Activated CD8-positive, alpha-beta T cell treated with anti-CD3 and anti-CD28 coated beads, Interleukin-2, amount 10 ng/mL, durations not matched to agents 7 days and 5 days (primary cell): ENCODE measurements around the gene LRRC1. TPM values are rescaled to one million over a fixed set of nuclear protein-coding genes. Genes with fewer than 3 reads are reported as not detected.

Experiments
- ATAC-seq: fragments of 150-1000 bp; cut with Tn5 transposase; one replicate; pipeline ENCODE4 v1.10.0; 2021; ENCODE audit warnings: moderate library complexity
- CTCF ChIA-PET: fragments of 350-600 bp; sonication (Branson Sonifier 250); formaldehyde crosslinking; loops from one replicate; lab custom pipeline; 2021; ENCODE audit warnings: antibody characterized with exemption; lab: Charles Lee
- POLR2A ChIA-PET: fragments of 350-600 bp; sonication (Branson Sonifier 250); formaldehyde crosslinking; loops from one replicate; lab custom pipeline; 2021; ENCODE audit warnings: antibody characterized with exemption; lab: Charles Lee
- DNase-seq: peaks from one replicate; pipeline ENCODE4 v3.0.0-alpha.2; 2020
- H3K27ac Mint-ChIP-seq: one replicate; pipeline ENCODE4 v1.8.0; 2021; ENCODE audit warnings: mild to moderate bottlenecking, mixed read lengths
- H3K27me3 Mint-ChIP-seq: one replicate; pipeline ENCODE4 v1.8.0; 2021; ENCODE audit warnings: low read depth, mixed read lengths
- H3K36me3 Mint-ChIP-seq: one replicate; pipeline ENCODE4 v1.8.0; 2021; ENCODE audit warnings: low read depth, mixed read lengths
- H3K4me1 Mint-ChIP-seq: one replicate; pipeline ENCODE4 v1.8.0; 2021; ENCODE audit warnings: low read depth, mixed read lengths
- H3K4me3 Mint-ChIP-seq: one replicate; pipeline ENCODE4 v1.8.0; 2021; ENCODE audit warnings: mild to moderate bottlenecking, mixed read lengths
- H3K9me3 Mint-ChIP-seq: one replicate; pipeline ENCODE4 v1.8.0; 2022; ENCODE audit warnings: mixed read lengths; ENCODE audit not compliant: insufficient read depth
- total RNA-seq, 2 experiments: library from RNA; stranded (reverse); gene quantifications; one replicate each; pipeline ENCODE4 v1.2.3, GENCODE V29; 2021

LRRC1 gene
- total RNA-seq, 2 experiments from 2014 or later: 3.6 to 4.2 TPM

GRCh38 chr6:53822401-53823125, 27.8 kb downstream of the LRRC1 start:
- POLR2A ChIA-PET: no interaction called here
- Mint-ChIP-seq H3K4me1 (peaks cover 2% of the 10 kb centered on the region), H3K27ac (no peak overlapping the region), H3K36me3 (no peaks in the 10 kb centered on the region), H3K4me3 (no peak overlapping the region), H3K9me3 (no peaks in the 10 kb centered on the region), H3K27me3 (no peaks in the 10 kb centered on the region)
- ATAC-seq (no peak), DNase-seq (no peak)
- CTCF ChIA-PET: no interaction called here

DNA sequence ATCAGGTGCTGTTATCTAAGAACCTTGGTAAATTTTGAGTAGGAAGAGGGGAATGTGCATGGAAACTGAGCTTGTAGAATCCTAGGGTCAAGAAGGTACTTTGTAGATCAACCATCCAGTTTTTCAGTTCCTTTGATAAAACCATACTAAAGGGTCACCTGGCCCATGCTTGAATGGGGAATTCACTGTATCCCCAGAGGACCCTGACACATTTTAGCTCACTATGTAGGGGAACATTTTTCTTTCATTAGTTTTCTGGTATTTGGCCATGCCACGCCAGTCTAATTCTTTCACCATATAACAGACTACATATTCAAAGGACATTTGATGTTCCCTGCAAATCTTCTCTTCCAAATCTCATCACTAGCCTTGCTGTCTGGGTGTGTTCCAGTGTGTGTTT, 29.9 kb downstream of the LRRC1 start:
- ATAC-seq (no peak), DNase-seq (no peak)
- Mint-ChIP-seq H3K27ac (no peak overlapping the region), H3K36me3 (no peaks in the 10 kb centered on the region), H3K27me3 (no peaks in the 10 kb centered on the region), H3K9me3 (no peaks in the 10 kb centered on the region), H3K4me1 (peaks cover 2% of the 10 kb centered on the region), H3K4me3 (no peak overlapping the region)
- POLR2A ChIA-PET: interaction anchor here (0.6 kb wide), 1 partner anchor 85 kb away, joined by 3 read pairs; no protein-coding TSS in a partner anchor
- CTCF ChIA-PET: no interaction called here

DNA sequence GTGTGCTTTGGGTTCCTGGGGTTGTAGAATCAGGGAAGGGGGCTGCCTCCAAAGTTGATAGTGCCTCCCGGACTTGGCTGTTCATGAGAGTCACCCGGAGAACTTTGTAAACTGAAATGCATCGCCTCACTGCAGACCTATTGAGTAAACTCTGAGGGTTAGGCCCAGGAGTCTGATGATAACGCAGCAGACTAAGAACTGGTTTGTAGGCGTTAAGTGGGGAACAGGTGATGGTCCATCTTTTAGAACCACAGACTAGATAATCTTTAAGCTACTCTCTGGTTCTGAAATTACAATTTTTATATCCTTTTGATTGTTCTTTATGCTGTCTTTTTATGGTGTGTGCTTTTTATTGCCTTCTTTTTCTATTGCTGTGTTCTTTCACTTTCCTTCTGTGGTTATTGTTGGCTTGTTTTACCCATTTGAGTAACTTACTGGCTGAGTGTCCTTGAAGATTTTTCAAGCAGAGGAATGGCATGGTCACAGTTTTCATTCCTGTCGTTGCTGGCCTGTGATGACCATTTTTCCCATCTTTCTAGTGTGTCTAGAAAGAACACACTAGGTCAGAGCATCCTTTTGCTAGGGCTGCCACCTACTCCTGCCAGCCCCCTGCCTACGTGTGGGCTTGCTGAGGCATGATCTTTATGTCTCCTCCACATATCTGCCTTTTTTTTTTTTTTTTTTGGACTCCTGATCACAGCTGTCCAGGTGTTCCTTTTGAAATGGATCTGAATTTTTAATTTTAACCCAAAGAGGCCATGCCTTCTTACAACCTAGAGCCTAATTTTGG, 30.9 kb downstream of the LRRC1 start:
- H3K9me3 Mint-ChIP-seq: no peaks in the 10 kb centered on the region
- no peak overlapping the region for H3K27ac Mint-ChIP-seq
- CTCF ChIA-PET: no interaction called here
- no peaks in the 10 kb centered on the region for H3K27me3 Mint-ChIP-seq
- no peaks in the 10 kb centered on the region for H3K36me3 Mint-ChIP-seq
- DNase-seq: no peak
- H3K4me1 Mint-ChIP-seq: peaks cover 2% of the 10 kb centered on the region
- no peak for ATAC-seq
- POLR2A ChIA-PET: no interaction called here
- no peak overlapping the region for H3K4me3 Mint-ChIP-seq

DNA sequence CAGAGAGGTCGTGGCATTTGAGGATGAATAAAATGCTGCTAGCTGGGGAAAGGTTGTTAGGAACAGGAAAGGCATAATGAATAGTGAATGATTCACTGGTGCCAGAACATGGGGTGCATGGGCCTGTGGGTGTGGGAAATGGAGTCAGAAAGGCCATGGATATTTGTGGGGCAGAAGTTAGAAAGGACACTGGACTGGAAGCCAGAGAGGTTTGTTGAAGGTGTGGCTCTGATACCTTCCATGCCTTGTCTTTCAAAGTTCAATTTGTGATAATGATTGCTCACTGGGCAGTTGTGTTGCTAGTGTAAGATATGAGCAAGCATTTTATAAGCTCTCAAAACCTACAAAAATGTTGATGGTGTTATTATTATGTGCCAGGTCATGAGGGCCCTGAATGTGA, 32.7 kb downstream of the LRRC1 start:
- no peaks in the 10 kb centered on the region for H3K36me3 Mint-ChIP-seq
- peaks cover 2% of the 10 kb centered on the region for H3K4me1 Mint-ChIP-seq
- no peak overlapping the region for H3K27ac Mint-ChIP-seq
- no peak overlapping the region for H3K4me3 Mint-ChIP-seq
- ATAC-seq: no peak
- ChIA-PET CTCF (no interaction called here), POLR2A (no interaction called here)
- no peak for DNase-seq
- H3K27me3 Mint-ChIP-seq: no peaks in the 10 kb centered on the region
- H3K9me3 Mint-ChIP-seq: no peaks in the 10 kb centered on the region

DNA sequence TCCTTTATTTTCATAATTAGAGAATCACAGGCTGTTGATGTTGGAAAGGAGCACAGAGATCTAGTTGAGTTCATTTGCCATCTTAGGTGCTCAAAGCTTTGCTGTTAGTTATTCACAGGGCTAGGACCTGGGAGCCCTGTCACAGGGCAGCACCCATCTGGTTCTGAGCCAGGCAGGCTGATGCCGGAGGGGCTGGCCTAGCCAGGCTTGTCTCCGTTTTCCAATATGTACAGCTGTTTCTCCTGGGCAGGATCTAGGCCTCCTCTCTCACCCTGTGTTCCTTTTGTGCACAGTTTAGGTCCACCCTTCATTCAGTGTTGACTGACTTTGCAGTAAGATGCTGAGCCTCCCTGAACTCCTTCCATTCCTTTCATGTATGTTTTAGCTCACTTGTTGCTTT, 33.4 kb downstream of the LRRC1 start:
- no peaks in the 10 kb centered on the region for H3K27me3 Mint-ChIP-seq
- peaks cover 2% of the 10 kb centered on the region for H3K4me1 Mint-ChIP-seq
- no peak overlapping the region for H3K27ac Mint-ChIP-seq
- H3K4me3 Mint-ChIP-seq: no peak overlapping the region
- ATAC-seq (no peak), DNase-seq (no peak)
- no peaks in the 10 kb centered on the region for H3K9me3 Mint-ChIP-seq
- CTCF ChIA-PET: interaction anchor here (1.5 kb wide), 1 partner anchor 109 kb away, joined by 3 read pairs; no protein-coding TSS in a partner anchor
- POLR2A ChIA-PET: interaction anchor here (0.6 kb wide), 1 partner anchor 94 kb away, joined by 3 read pairs; no protein-coding TSS in a partner anchor
- H3K36me3 Mint-ChIP-seq: no peaks in the 10 kb centered on the region

DNA sequence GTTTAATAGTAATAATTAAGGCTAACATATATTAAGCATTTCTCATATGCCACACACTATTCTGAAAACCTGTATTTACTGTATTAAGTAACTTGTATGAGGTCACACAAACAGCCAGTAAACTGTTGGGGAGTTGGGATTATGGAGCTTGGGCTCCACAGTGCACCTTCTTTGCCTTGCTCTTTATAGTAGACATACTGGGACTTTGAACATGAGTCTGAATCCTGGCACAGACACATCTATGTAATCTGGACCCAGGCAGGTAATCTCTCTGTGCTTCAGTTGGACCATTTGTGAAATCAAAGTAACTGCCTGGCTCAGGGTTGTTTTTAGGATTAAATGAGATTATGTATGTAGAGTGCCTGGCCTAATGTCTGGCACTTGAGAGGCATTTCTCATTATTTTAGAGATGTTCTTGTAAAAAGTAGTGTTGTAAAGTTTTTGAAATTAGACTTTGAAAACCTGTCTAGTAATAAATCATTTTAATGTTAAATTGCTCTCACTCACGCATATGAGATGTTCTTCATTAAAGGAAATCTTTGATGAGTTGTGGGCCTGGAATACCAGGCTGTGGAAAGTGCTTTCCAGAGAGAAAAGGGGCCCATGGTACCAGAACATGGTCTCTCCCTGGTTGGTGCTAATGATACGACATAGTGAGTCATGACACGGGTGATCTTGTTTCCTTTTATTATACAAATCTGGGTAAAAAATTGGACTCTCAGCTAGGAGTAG, 34.3 kb downstream of the LRRC1 start:
- ATAC-seq: no peak
- DNase-seq: no peak
- Mint-ChIP-seq H3K27me3 (peaks cover 3% of the 10 kb centered on the region), H3K4me1 (peaks cover 2% of the 10 kb centered on the region), H3K9me3 (no peaks in the 10 kb centered on the region), H3K4me3 (no peak overlapping the region), H3K27ac (no peak overlapping the region), H3K36me3 (no peaks in the 10 kb centered on the region)
- POLR2A ChIA-PET: no interaction called here
- CTCF ChIA-PET: interaction anchor here (1.5 kb wide), 1 partner anchor 110 kb away, joined by 3 read pairs; no protein-coding TSS in a partner anchor

DNA sequence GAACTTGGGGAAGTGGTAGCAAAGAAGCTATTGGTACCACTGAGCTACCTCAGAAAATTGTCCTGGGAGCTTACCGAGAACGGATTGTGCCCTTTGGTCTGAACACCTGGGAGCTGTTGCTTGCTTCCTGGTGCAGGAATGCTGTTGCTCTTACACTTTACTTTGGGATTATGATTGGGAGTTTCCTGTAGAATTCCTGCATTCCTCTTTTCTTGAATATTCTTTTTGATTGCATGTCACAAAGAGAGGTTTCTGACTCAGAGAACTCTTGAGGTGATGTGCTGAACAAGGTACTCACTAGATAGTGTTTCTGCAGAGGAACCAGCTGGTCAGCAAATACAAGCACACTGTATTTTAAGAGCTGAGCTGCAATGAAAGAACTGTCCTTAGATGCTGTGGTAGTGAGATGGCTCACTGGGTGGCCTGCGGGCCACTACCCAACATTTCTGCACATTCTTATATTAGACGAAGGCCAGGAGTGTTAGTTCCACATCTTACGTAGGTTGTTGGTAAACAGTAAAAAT, 35.0 kb downstream of the LRRC1 start:
- Mint-ChIP-seq H3K4me1 (peaks cover 2% of the 10 kb centered on the region), H3K27me3 (peaks cover 3% of the 10 kb centered on the region), H3K9me3 (no peaks in the 10 kb centered on the region), H3K4me3 (no peak overlapping the region), H3K36me3 (no peaks in the 10 kb centered on the region), H3K27ac (no peak overlapping the region)
- DNase-seq (no peak), ATAC-seq (no peak)
- CTCF ChIA-PET: no interaction called here
- POLR2A ChIA-PET: no interaction called here

DNA sequence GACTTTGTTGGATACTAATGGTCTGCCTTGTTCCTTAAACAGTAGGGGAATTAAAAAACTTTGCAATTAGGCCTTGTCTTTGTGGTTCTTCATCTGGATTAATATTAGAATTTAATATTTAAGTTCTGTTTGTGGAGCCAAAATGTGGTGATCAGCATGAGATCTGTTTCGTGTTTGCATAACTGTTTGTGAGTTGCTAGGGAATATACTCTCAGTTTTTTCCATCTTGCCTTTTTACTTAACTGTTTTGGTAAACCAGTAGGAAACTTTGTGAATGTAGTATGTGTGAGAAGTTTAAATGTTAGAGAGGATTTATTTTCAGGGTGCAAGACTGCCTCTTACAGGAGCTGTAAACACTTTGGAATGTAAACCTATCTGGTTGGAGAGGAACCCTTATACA, 35.6 kb downstream of the LRRC1 start:
- peaks cover 2% of the 10 kb centered on the region for H3K4me1 Mint-ChIP-seq
- no peaks in the 10 kb centered on the region for H3K36me3 Mint-ChIP-seq
- H3K4me3 Mint-ChIP-seq: no peak overlapping the region
- H3K27ac Mint-ChIP-seq: no peak overlapping the region
- ATAC-seq: no peak
- ChIA-PET CTCF (no interaction called here), POLR2A (no interaction called here)
- H3K9me3 Mint-ChIP-seq: no peaks in the 10 kb centered on the region
- peaks cover 3% of the 10 kb centered on the region for H3K27me3 Mint-ChIP-seq
- DNase-seq: no peak

DNA sequence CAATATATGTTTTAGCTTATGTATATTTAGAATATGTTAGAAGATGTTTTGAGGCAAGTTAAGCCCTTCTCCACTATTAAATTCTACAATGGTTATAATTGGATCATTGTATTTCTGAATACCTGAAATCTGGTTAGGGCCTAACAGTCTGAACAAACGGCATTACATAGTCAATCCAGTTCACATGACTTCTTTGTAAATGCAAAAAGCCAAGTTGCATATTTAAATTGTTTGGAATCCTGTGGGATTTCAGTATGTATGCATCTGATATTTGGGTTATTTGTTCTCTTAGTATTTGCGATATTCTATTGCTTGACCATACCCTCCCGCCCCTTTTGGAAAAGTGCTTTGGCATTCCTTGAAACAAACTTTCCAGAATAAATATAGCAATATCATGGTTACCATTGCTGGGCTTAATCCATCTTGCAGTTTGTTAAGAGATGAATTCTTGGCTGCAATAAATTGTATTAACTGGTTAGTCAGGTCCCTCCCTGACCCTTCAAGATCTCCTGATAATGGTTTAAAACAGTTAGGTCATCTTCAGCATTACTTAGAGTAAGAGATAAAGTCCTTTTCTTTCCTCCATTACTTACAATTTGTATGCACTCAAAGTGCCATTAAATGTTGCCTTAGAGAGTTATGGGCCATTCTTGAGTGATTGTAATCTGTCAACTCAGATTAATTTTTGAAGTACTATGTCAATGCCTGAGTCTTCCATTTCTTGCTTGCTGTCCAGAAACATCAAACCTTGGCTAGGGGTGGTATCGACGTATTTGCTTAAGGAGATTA, 36.5 kb downstream of the LRRC1 start:
- POLR2A ChIA-PET: no interaction called here
- Mint-ChIP-seq H3K27ac (no peak overlapping the region), H3K4me1 (no peaks in the 10 kb centered on the region), H3K36me3 (no peaks in the 10 kb centered on the region), H3K4me3 (no peak overlapping the region), H3K9me3 (no peaks in the 10 kb centered on the region), H3K27me3 (peaks cover 3% of the 10 kb centered on the region)
- CTCF ChIA-PET: no interaction called here
- DNase-seq (no peak), ATAC-seq (no peak)

DNA sequence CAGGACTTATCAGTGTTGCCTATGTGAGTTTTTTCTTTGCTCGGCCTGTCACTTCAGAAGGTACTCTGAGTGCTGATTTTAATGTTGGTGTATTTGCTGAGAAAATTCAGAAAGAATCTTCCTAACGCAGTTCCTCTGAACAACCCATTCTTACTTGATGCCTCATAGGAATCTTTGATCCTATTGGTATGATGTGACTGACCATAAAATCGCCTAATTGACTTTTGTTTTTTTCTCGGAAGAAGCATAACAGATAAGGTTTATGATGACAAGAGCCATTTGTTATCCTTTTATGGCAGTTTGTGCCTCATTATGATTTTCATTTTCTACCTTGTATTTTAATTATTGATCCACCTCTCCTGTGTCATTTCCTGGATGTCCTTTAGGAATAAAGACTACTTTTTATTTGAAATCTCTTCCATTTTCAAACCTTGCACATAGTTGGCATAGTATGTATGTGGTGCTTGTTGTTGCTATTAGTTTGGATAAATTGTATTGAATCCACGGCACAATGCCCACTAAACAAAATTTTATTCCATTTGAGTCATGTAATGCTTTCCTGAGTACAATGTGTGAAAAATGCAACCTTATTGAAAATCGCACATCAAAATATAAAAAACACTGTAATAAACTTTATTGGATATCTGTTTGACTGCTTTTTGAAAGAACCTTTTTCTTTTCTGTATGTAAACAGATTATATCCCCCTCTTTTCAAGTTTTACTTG, 37.3 kb downstream of the LRRC1 start:
- no peak overlapping the region for H3K4me3 Mint-ChIP-seq
- POLR2A ChIA-PET: no interaction called here
- no peaks in the 10 kb centered on the region for H3K9me3 Mint-ChIP-seq
- DNase-seq: no peak
- H3K27ac Mint-ChIP-seq: no peak overlapping the region
- H3K36me3 Mint-ChIP-seq: no peaks in the 10 kb centered on the region
- CTCF ChIA-PET: no interaction called here
- no peak for ATAC-seq
- peaks cover 3% of the 10 kb centered on the region for H3K27me3 Mint-ChIP-seq
- H3K4me1 Mint-ChIP-seq: no peaks in the 10 kb centered on the region

- Mint-ChIP-seq H3K27me3 (peaks cover 9% of the 10 kb centered on the region), H3K27ac (no peak overlapping the region), H3K4me3 (no peak overlapping the region), H3K9me3 (no peaks in the 10 kb centered on the region), H3K36me3 (no peaks in the 10 kb centered on the region), H3K4me1 (no peaks in the 10 kb centered on the region)
- DNase-seq: no peak
- no peak for ATAC-seq
- ChIA-PET CTCF (no interaction called here), POLR2A (interaction anchor here (0.6 kb wide), 1 partner anchor 40 kb away, joined by 4 read pairs; no protein-coding TSS in a partner anchor)
Observed at GRCh38 chr6:53833155-53833554, 38.4 kb downstream of the LRRC1 start.
